Gastroesophageal sphincter (tissue), 3 donors: ENCODE data around the gene SDHB.

ENCODE experiments used
- CTCF ChIP-seq, 4 experiments: fragments of 200-600 bp in 2 of 4; fragments of 450-650 bp in 2 of 4; sonication (generic) in 1 of 4; IDR thresholded peaks; one replicate each; pipeline ENCODE4 v1.5.1; 2017 to 2019; ENCODE audit warnings: antibody characterized with exemption in 4 of 4, mild to moderate bottlenecking in 2 of 4, moderate library complexity in 2 of 4
- EP300 ChIP-seq: sonication (generic); formaldehyde crosslinking; IDR thresholded peaks from one replicate; pipeline ENCODE4 v1.6.1; 2017; ENCODE audit warnings: antibody characterized with exemption, mild to moderate bottlenecking
- POLR2AphosphoS5 ChIP-seq: sonication (generic); formaldehyde crosslinking; IDR thresholded peaks from one replicate; pipeline ENCODE4 v1.6.1; 2017; ENCODE audit warnings: antibody characterized with exemption

GRCh38 chr1:16980473-16981268 is 73.2 kb downstream of the SDHB start, which contains the start of gene MFAP2:
- no peak for TF ChIP-seq CTCF (IDR thresholded peaks at IDR 0.05)
- TF ChIP-seq POLR2AphosphoS5 = no peak
- no peak for TF ChIP-seq EP300
